SHP77 treated with DMSO at 0.1 percent for 48 hours (cell line): ENCODE data around the gene OGFOD2.
"Not testable (repeated sequence)": the region's sequence is repeated elsewhere in the genome, so short reads cannot be mapped to it uniquely, and the experiment has no call there.

Source experiments
- DNase-seq: peaks from one replicate; lab custom pipeline; 2025; lab: John Stamatoyannopoulos, UW

The OGFOD2 gene

DNA sequence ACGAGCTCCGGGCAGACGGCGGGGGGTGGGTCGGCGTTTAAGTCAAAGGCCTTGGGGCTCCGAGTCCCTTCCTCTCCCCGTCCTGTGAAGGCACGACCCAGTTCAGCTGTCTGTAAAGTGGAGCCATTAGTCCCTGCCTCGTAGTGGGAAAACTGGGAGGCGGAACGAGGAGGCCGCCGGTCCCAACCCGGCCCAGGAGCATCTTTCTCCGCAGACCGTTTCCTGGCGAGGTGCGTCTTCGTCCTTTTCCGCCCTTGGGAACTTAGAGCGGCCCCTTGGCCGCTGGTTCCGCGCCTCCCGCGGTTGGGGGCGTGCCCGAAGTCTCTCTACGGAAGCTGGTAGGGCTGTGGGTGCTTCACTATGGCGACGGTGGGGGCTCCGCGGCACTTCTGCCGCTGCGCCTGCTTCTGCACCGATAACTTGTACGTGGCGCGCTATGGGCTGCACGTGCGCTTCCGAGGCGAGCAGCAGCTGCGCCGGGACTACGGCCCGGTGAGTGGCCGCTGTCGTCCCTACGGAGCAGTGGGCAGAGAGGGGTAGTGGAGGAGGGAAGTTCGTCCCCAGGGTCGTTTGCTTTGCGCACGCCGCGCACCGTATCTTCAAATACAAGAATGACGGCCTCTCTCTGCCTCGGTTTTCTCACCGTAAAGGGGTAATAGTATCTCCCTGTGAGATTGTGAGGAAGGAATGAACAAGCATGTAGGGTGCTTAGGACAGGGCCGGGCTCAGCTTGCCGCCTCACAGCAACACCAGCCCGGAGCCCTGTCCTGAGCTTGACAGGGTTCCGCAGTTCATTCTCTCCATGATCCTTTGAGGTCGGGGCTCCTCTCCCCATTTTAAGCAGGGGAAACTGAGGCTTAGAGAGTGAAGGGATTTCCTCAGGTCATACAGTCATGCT, at the start of gene OGFOD2:
TSS of gene OGFOD2 (plus strand) at position 353 of the 898 bp plus-strand sequence. CDS start at position 361, 8 bp downstream.
- DNase-seq: peak; percentile 88

DNA sequence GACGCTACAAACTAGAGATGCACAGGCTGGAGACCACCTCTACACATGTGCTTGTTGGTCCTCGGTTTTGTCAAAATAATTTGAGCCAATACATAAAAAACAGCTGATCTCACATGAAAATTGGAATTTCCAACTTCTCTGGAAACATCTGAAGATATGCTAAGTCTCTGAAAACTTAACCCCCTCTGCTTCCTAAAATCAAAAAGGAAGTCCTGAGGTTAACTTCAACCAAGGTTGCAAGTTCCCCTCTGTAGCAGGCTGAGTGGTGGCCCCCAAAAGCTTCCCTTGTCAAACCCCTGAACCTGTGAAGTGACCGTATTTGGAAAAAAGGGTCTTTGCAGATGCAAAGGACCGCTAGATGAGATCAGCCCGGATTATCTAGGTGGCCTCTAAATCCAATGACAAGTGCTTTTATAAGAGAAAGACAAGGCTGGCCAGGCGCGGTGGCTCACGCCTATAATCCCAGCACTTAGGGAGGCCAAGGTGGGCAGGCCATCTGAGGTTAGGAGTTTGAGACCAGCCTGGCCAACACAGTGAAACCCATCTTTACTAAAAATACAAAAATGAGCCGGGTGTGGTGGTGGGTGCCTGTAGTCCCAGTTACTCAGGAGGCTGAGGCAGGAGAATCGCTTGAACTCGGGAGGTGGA, 47.2 kb upstream of the OGFOD2 start:
- no peak for DNase-seq

DNA sequence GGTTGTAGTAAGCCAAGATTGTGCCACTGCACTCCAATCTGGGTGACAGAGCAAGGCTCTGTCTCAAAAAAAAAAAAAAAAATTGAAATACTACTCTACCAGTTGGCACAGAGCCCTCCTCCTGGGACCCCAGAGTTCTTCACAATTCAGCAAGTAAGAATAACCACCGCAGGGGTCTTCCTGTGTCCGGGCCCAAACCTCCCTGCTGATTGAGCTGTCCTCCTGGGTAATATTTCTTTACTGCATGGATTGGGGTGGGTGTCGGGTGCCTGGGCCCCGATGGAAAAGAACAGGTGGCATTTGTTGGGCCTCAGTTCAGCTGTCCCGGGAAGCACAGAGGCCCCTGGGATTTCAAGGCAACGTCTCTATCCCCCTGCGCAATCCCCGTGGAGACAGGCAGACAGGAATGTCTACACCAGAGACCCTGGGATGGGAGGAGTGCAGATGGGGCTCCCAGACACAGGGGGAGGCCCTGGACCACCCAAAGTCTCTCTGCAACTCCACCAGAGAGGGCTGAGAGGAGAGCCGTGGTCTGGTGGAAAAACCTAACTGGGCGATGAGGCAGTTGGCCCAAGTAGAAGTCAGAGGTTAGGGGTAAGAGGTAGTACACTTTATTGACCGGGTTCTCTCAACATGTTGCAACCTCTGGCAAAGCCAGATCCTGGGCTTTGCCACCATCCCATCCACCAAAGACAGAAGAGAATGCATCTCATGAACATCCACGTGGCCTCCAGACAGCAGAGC, 46.5 kb upstream of the OGFOD2 start:
- no peak for DNase-seq

DNA sequence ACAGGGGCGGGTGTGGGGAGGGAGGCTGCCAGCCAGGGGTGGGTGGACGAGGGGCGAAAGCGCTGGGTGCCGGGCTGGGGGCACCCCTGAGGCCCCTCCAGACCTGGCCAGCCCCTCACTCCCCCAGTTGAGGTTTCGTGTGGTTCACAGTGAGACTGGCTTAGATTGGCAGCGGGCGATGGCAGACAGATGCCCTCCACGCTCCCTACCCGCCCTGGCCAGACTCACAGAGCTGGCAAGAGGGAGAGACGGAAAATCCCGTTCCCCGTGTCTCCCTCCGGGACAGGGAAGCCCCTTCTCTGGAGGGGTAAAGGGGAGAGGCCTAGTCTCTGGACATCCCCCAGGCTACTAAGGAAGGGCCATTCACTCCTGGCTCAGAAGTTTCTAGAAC, 45.9 kb upstream of the OGFOD2 start:
- DNase-seq: no peak

DNA sequence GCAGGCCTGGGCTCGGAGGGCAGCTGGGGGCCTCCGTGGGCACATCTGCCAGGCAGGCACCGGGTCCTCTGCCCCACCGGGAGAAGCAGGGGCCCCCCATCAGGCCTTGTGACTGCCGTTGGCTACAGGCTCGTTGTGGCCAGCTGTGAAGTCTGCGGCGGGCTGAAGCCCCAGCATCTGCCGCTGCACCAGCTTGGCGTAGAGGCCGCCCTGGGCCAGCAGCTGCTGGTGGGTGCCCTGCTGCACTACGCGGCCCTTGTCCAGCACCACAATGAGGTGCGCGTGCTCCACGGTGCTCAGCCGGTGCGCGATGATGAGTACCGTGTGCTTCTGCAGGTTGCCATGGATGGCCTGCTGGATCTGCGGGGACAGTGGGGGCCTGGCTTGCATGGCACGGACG, 45.2 kb upstream of the OGFOD2 start:
- no peak for DNase-seq

- no peak for DNase-seq
Measured at GRCh38 chr12:122932207-122932606, 42.8 kb upstream of the OGFOD2 start.

GRCh38 chr12:122934722-122935121, 40.3 kb upstream of the OGFOD2 start:
- DNase-seq: no peak

DNA sequence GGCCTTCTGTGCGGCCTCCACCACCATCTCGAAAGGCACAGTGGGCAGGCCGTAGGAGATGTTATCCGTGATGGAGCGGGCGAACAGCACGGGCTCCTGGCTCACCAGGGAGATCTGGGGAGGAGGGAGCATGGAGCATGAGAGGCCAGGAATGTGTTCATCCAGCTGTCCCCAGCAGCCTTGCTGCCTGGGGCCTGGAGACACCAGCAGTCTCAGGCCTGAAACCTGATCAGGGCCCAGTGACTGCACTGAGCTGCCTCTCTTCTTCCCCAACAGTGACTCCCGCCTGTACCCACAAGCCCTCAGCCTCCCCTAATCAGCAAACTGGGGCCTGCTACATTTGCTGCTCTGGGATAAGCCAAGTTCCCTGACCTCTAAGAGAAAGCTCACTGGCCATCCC, 39.7 kb upstream of the OGFOD2 start:
- no peak for DNase-seq

DNA sequence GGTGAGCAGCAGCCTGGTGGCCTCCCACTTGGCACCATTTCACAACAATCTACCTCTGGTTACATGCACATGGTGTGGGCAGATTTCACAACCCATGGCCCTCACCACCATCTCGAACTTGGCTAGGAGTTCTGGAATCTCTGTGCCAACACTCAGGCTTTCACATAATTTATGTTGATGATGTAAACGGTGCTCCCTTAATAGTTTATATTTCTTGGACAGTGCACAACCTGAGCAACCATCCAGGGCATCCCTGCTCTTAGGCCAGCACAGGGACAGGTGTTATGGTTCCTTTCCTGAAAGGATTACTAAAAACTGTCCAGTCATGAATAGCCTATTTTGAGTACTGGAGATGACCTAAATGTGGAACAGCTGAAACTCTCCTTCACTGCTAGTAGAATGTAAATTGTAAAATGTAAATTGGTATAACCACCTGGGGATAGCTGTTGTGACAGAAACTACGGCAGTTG, 37.4 kb upstream of the OGFOD2 start:
- DNase-seq: no peak

DNA sequence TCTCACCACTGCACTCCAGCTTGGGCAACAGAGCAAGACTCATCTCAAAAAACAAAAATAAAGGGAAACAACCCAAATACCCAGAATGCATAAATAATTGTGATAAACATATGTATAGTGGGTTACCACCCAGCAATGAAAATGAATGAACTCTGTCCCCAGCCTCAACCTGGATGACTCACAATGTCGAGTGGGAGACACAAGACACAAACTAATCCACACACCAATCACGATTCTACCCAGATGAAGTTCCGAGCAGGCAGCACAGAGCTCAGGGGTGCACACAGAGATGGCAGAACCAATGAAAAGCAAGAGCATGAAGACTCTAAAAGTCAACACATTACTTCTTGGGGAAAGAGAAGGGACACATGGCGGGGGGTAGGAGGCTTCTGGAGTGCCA, 35.9 kb upstream of the OGFOD2 start:
- no peak for DNase-seq

GRCh38 chr12:122941351-122941750, 33.7 kb upstream of the OGFOD2 start:
- DNase-seq: not testable (repeated sequence)

DNA sequence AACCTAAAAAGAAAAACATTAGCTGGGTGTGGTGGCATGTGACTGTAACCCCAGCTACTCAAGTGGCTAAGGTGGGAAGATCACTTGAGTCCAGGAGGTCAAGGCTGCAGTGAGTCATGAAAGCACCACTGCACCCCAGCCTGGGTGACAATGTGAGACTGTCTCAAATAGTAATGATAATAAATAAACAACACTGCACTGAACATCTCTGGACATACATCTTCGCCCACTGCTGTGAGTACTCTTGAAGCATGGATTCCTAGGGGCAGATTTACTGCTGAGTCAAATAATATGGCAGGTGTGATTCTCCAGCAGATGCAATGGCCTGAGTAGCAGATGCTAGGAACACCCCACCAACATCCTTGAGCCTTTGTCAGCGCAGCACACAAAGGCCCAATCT, 32.4 kb upstream of the OGFOD2 start:
- DNase-seq: no peak

- no peak for DNase-seq
Measured at GRCh38 chr12:122943196-122943595, 31.8 kb upstream of the OGFOD2 start.

- no peak for DNase-seq
Measured at GRCh38 chr12:122944605-122945592, 30.1 kb upstream of the OGFOD2 start.

DNA sequence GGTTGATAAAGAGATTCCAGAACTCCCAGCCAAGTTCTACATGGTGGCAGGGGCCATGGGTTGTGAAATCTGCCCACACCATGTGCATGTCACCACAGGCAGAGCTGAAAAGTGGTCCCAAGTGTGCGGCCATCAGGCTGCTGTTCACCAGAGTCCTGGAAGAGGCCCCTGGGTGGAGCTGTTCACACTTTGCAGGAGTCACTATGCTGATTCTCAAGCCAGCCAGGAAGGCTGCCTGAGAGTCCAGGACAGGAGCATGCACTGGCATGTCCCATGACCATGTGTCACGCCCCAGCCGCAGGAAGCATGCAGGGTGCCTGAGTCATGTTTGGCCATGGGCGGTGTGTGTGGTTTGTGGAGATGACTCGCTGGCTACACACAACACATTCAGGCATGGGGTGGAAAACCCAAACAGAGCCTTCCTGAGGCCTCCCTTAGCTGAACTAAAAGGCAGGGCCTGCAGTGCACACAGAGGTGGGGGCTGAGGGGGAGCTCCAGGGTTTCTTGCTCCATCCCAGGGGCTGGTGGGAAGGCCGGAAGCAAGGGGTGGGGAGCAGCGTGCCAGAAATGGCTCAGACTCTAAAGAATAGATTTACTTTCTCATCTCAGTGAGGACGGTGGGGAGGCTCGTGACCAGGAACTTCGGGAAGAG, 28.2 kb upstream of the OGFOD2 start:
- no peak for DNase-seq

DNA sequence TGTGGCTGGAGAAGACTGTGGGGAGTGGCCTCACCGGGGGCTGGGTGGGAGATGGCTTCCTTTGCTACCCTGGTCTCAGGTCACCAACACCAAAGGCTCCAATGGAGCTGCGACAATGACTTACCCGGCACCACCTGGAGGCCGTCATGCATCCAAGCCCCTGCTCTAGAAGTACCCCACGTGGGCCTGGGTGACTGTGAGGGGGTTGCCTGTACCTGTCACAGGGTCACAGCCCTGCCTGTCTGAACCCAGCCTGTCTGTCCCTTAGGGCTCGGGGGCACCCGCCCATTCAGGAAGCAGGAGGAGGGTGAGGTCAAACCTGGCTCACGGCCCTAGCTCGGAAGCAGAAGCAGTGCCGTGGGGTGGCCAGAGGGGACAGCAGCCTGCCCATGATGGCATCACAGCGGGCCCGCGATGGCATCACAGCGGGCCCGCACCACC, 27.7 kb upstream of the OGFOD2 start:
- no peak for DNase-seq

DNA sequence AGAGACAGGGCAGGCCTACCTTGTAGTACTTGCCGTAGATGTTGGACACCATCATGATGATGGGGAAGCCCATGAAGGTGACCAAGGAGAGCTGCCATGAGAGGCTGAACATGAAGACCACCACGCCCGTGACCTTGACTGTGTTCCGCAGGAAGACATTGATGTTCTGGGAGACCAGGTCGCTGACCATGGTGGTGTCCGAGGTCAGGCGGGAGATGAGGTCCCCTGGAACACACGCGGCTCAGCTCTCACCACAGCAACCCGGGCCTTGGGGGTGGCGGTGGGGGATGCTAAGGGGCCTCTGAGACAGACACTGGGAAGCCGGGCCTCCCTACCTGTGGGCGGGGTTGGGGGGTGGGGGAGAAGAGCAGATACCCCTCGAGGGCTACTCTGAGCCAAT, 26.4 kb upstream of the OGFOD2 start:
- DNase-seq: no peak

- DNase-seq: no peak
Measured at GRCh38 chr12:122949405-122949804, 25.6 kb upstream of the OGFOD2 start.

GRCh38 chr12:122949816-122950675, 25.0 kb upstream of the OGFOD2 start:
- no peak for DNase-seq

- no peak for DNase-seq
Measured at GRCh38 chr12:122951406-122951805, 23.6 kb upstream of the OGFOD2 start.
